Calu3 (cell line): ENCODE results near the gene PPP3CA. TPM values are rescaled to one million over a fixed set of nuclear protein-coding genes. Genes with fewer than 3 reads are reported as not detected.

Experiments used
- BruUV-seq: library from RNA; stranded (reverse); fragments of 400-500 nt; replicated peaks from 2 replicates; lab custom pipeline; 2021; lab: Mats Ljungman, UMichigan
- CTCF ChIA-PET: fragments of 300-600 bp; sonication (Branson Sonifier 250); formaldehyde crosslinking; loops from one replicate; lab custom pipeline; 2022; ENCODE audit warnings: antibody characterized with exemption; lab: Charles Lee
- DNase-seq: peaks from one replicate; pipeline ENCODE4 v3.0.0; 2022
- H3K27ac Mint-ChIP-seq: one replicate; pipeline ENCODE4 v1.8.0; 2022; ENCODE audit warnings: mixed read lengths; ENCODE audit not compliant: unreplicated experiment
- H3K27me3 Mint-ChIP-seq: one replicate; pipeline ENCODE4 v1.8.0; 2022; ENCODE audit warnings: mixed read lengths; ENCODE audit not compliant: unreplicated experiment
- H3K36me3 Mint-ChIP-seq: one replicate; pipeline ENCODE4 v1.8.0; 2022; ENCODE audit warnings: mild to moderate bottlenecking, moderate library complexity, mixed read lengths; ENCODE audit not compliant: insufficient read depth, unreplicated experiment
- H3K4me1 Mint-ChIP-seq: one replicate; pipeline ENCODE4 v1.8.0; 2022; ENCODE audit warnings: mild to moderate bottlenecking, low read depth, mixed read lengths; ENCODE audit not compliant: unreplicated experiment
- H3K4me3 Mint-ChIP-seq: one replicate; pipeline ENCODE4 v1.8.0; 2022; ENCODE audit warnings: mild to moderate bottlenecking, low read depth, moderate library complexity, mixed read lengths; ENCODE audit not compliant: unreplicated experiment
- H3K9me3 Mint-ChIP-seq: one replicate; pipeline ENCODE4 v1.8.0; 2022; ENCODE audit warnings: low read depth, mixed read lengths; ENCODE audit not compliant: unreplicated experiment
- intact Hi-C: fragments of 100-400 bp; cut with micrococcal nuclease; formaldehyde crosslinking; loops from one replicate; pipeline ENCODE4 v1.10.0; 2022; ENCODE audit not compliant: unreplicated experiment
- total RNA-seq: library from RNA; stranded (reverse); gene quantifications from 2 replicates; pipeline ENCODE4 v1.2.3, GENCODE V29; 2022
- TF ChIP-seq, protein P1 (sequence below): fragments of 200-600 bp; IDR thresholded peaks from one replicate; pipeline ENCODE4 v1.8.0; 2022; ENCODE audit warnings: antibody characterized with exemption; ENCODE audit not compliant: unreplicated experiment

The PPP3CA gene
- total RNA-seq, 1 experiment from 2014 or later, result 33.7 TPM

DNA sequence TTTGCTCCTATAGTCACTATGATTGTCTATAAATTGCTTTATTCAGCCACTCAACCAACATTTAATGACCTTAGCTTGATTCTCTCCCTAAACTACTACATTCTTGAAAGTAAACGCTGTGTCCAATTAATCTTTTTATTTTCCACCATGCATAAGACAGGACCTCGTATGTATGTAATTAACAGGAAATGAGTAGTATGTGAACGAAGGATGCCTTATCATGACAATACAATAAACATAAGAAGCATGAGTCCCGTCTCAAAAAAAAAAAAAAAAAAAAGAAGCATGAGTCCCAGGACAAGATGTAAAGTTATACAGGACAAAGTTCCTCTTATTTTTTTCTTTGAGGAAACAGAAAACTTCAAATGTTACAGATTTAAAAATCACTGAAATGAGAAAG, 92.5 kb downstream of the PPP3CA start:
- no peaks in the 10 kb centered on the region for H3K9me3 Mint-ChIP-seq
- TF ChIP-seq, protein P1, sequence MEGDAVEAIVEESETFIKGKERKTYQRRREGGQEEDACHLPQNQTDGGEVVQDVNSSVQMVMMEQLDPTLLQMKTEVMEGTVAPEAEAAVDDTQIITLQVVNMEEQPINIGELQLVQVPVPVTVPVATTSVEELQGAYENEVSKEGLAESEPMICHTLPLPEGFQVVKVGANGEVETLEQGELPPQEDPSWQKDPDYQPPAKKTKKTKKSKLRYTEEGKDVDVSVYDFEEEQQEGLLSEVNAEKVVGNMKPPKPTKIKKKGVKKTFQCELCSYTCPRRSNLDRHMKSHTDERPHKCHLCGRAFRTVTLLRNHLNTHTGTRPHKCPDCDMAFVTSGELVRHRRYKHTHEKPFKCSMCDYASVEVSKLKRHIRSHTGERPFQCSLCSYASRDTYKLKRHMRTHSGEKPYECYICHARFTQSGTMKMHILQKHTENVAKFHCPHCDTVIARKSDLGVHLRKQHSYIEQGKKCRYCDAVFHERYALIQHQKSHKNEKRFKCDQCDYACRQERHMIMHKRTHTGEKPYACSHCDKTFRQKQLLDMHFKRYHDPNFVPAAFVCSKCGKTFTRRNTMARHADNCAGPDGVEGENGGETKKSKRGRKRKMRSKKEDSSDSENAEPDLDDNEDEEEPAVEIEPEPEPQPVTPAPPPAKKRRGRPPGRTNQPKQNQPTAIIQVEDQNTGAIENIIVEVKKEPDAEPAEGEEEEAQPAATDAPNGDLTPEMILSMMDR, result no peak
- H3K27ac Mint-ChIP-seq, result no peak overlapping the region
- CTCF ChIA-PET, result no interaction called here
- H3K4me3 Mint-ChIP-seq, result no peak overlapping the region
- no TSS peak for BruUV-seq
- H3K27me3 Mint-ChIP-seq, result no peaks in the 10 kb centered on the region
- no peak for DNase-seq
- intact Hi-C loops, result no loop called here
- peaks cover 14% of the 10 kb centered on the region for H3K4me1 Mint-ChIP-seq
- H3K36me3 Mint-ChIP-seq, result no peaks in the 10 kb centered on the region

DNA sequence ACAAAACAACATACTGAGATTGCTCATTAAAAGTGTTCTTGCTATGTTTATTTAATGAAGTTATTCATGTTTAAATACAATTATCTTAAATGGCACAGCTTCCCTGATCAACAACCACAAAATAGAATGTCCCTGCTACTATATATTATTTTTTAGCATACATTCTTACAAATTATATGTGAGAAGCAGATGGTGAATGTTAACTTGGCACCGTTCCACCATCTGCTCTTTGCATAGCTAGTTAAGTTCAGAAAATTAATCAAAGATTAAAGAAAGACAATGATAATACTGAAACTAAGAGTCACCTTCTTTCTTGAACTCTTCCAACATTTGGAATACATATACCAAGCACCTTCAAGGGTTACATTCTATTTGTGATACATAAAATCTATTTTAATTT, 94.2 kb downstream of the PPP3CA start:
- CTCF ChIA-PET, result no interaction called here
- Mint-ChIP-seq H3K4me3 (no peak overlapping the region), H3K4me1 (peaks cover under 1% of the 10 kb centered on the region), H3K27ac (no peak overlapping the region), H3K9me3 (no peaks in the 10 kb centered on the region), H3K36me3 (no peaks in the 10 kb centered on the region), H3K27me3 (no peaks in the 10 kb centered on the region)
- DNase-seq, result no peak
- intact Hi-C loops, result no loop called here
- BruUV-seq, result no TSS peak
- TF ChIP-seq, protein P1, result no peak

DNA sequence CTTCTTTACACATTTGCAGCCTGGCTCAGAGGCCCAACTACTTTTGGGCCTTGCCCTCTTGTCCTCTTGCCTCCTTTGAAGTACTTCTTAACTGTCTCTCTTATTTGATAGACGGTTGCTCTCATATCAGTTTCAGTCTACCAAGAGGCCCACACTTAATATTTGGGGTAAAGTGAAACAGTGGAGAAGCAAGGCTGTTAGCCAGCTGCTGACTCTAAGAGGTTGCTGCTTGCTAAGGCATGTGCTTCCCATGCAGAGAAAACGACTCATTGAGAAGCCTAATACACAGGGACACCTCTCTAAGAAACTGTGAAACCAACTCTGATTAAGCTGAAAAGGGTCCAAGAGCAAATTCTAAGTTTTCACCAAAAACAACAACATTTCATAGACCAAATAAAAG, 94.6 kb downstream of the PPP3CA start:
- no peaks in the 10 kb centered on the region for H3K4me1 Mint-ChIP-seq
- H3K4me3 Mint-ChIP-seq, result no peak overlapping the region
- no peak overlapping the region for H3K27ac Mint-ChIP-seq
- TF ChIP-seq, protein P1, result no peak
- BruUV-seq, result no TSS peak
- CTCF ChIA-PET, result no interaction called here
- no peaks in the 10 kb centered on the region for H3K9me3 Mint-ChIP-seq
- no peaks in the 10 kb centered on the region for H3K27me3 Mint-ChIP-seq
- H3K36me3 Mint-ChIP-seq, result no peaks in the 10 kb centered on the region
- intact Hi-C loops, result no loop called here
- DNase-seq, result no peak

DNA sequence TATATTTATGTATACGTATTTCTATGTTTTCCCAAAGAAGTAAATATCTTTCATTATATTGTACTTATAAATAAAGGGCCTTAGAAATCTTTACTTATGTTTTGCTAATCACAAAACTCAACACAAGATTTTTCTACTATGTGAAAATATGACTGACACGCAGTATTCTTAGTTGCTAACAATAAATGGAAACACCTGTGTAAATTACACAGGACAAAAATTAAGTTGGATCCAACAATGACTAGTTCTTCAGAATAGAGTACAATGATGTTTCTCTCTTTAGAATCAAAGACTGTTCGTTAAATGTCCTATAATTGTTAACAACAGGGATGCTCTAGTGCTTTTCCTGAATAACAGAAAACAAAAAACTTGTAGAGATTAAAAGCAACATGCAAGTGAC, 96.1 kb downstream of the PPP3CA start:
- no TSS peak for BruUV-seq
- H3K27me3 Mint-ChIP-seq, result no peaks in the 10 kb centered on the region
- TF ChIP-seq, protein P1, result no peak
- intact Hi-C loops, result no loop called here
- H3K4me1 Mint-ChIP-seq, result no peaks in the 10 kb centered on the region
- no peaks in the 10 kb centered on the region for H3K9me3 Mint-ChIP-seq
- no peaks in the 10 kb centered on the region for H3K36me3 Mint-ChIP-seq
- no peak for DNase-seq
- H3K27ac Mint-ChIP-seq, result no peak overlapping the region
- H3K4me3 Mint-ChIP-seq, result no peak overlapping the region
- CTCF ChIA-PET, result no interaction called here
